Renal cortex interstitium (tissue), 11 donors: ENCODE measurements around the gene FYB2. TPM values are rescaled to one million over a fixed set of nuclear protein-coding genes. Genes with fewer than 3 reads are reported as not detected.
A peak's percentile ranks its signal among the peaks of the same experiment; 100 is the strongest.

Experiments
- DNase-seq, 11 donors: peaks; one replicate each; pipeline ENCODE4 v3.0.0-alpha.2; 2013; ENCODE audit warnings: low read depth in 9 of 11, low spot score in 4 of 11; ENCODE audit errors: extremely low read depth in 1 of 11
- polyA plus RNA-seq, 3 donors: library from polyadenylated mRNA; unstranded; fragments of 120-200 nt; gene quantifications; one replicate each; pipeline ENCODE4 v1.2.1, GENCODE V29; 2013; ENCODE audit not compliant: insufficient read length in 3 of 3

FYB2 gene
- polyA plus RNA-seq, 3 donors = 0.37 to 1.7 (median 1.4) TPM

GRCh38 chr1:56837244-56837939, 18.2 kb upstream of the FYB2 start:
- peak in 2 of 11 donors; percentile 29 to 52 for DNase-seq

- no peak for DNase-seq
Observed at GRCh38 chr1:56836359-56836758, 17.2 kb upstream of the FYB2 start.

- DNase-seq = no peak
Observed at GRCh38 chr1:56835657-56836056, 16.5 kb upstream of the FYB2 start.

GRCh38 chr1:56834137-56834900, 15.1 kb upstream of the FYB2 start:
- DNase-seq = no peak

DNA sequence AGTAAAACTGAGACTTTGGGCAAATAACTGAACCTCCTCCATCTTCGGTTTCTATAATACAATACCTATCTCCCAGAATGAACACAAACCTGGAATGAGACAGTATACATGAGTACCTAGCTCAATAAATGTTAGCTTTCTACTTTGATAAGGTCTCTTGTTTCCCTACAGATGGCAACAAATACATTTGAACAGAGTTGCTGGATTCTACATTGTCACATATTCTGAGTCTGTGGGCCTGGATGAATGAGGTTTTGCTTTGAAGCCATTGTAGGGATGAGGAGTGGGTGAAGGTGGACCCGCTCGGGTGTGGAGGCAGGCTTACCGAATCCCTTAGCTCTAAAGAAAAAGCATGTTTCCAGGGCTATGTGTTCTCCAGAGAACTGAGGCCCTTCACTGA, 13.9 kb upstream of the FYB2 start:
- DNase-seq = no peak

DNA sequence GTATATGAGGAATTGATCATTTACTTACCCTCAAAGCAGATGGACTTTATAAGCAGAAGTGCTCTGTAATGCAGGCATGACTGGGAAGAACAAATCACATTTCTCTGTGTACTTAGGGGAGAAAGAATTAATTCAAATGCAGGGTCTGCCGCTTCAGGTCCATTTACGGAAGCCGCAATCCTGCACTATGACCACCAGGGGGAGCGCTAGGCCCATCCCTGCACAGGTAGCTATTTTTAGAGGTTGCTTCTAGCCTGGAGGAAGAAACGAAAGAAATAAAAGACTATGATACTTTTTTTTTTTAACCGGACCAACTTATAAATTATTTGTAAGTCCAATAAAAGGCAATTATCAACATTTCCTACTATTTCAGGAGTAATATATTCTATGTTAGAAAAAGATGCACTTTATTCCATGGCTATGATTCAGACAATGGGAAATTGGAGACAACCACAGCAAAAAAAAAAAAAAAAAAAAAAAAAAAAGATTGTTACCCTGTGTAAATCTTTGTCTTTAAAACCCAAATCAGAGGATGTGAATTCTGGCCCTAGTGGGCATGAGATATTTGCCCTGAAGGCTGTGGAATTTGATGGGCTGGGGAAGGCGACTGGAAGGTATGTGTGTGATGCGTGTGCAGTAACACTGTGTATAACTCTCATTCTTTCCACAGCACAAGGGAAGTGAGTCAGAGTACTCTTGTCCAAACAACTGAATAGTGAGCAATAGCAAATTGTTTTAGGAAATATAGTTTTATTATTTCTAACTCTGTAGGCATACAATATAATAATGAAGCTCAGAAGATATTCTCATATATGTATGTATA, 12.9 kb upstream of the FYB2 start:
- DNase-seq = peak in 7 of 11 donors; percentile 61 to 83 (median 65)

- DNase-seq = no peak
Observed at GRCh38 chr1:56830052-56830451, 10.8 kb upstream of the FYB2 start.

DNA sequence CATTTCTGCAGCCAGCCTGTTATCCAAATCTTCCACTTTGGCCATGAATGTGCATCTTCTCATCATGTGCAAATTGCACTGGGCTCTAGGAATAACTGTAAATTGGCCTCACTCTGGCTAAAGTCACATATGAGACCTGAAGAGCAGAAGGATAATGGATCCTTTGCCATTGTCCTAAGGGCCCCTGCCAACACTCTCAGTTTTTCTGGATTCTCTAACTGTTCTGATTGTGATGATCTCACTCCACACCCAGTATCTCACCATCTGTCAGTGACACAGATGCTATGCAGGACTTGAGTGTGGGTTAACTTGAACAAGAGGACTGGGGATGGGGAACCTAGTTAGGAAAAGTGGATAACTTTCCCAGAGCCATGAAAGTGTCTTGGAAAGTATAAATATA, 8.5 kb upstream of the FYB2 start:
- no peak for DNase-seq

GRCh38 chr1:56825436-56825835, 6.2 kb upstream of the FYB2 start:
- no peak for DNase-seq

- no peak for DNase-seq
Observed at GRCh38 chr1:56824938-56825337, 5.7 kb upstream of the FYB2 start.

GRCh38 chr1:56824271-56824670, 5.1 kb upstream of the FYB2 start:
- no peak for DNase-seq

- no peak for DNase-seq
Observed at GRCh38 chr1:56821462-56821797, 2.2 kb upstream of the FYB2 start.

- peak in 5 of 11 donors; percentile 43 to 69 (median 57) for DNase-seq
Observed at GRCh38 chr1:56820755-56821461, 1.7 kb upstream of the FYB2 start.

GRCh38 chr1:56817716-56818463, 1.3 kb downstream of the FYB2 start:
- DNase-seq = no peak

- no peak for DNase-seq
Observed at GRCh38 chr1:56816909-56817308, 2.3 kb downstream of the FYB2 start.

GRCh38 chr1:56816264-56816663, 2.9 kb downstream of the FYB2 start:
- no peak for DNase-seq

DNA sequence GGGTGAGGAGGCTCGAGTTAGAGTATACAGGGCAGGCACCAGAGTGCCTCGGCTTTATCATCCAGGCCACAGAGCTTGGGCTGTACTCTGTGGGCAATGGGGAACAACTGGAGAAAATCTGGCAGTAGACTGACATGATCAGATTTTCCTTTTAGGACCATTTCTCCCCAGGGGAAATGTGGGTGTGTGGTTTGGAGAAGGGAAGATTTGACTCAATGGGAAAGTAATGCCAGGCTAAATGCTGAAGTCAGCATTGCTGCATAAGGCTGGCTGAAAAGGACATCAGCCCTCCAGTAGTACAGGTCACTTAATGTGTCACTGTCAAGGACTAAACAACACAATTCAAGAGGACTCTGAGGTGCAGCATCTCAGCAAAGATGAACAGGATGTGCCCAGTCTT, 5.0 kb downstream of the FYB2 start:
- DNase-seq = no peak

DNA sequence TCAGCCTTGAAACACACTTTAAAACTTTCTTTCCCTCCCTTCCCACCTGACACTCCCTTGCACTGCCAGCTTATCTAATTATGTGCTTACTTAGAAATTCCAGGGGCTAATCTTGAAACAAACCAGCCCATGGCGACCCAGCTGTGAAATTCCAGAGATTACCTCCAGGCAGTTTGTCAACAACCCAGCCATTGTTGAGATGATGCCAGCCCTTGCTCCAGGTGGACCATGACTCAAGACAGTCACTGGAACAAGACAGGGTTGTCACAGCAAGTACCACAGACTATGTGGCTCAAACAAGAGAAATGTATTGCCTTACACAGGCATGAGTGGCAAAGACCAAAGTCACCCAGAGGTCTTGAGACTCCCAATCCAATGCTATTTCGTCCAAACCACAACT, 7.9 kb downstream of the FYB2 start:
- no peak for DNase-seq

GRCh38 chr1:56808410-56808809, 10.8 kb downstream of the FYB2 start:
- DNase-seq = no peak
